ENCODE data around the gene ST6GALNAC5.

ST6GALNAC5 gene

DNA sequence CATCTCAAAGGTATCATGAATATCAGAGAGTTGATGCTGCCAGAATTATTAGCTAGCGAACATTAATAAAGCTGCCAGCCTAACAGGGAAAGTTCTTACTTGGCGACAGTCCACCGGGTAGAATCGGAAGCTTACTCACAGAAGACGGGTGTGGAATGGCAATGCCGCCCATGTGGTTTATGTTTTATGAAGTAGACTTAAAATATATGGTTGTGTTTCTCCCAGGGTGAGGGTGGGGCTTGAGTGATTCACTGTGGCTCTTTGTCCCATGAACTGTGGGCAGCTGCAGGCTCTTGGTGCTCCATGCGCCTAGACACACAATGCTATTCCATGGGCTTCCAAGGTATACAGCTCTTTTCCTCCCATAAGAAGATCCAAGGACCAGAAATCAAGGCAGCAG, 189.2 kb downstream of the ST6GALNAC5 start:
- DNase-seq, result no peak

GRCh38 chr1:77057994-77058585, 190.8 kb downstream of the ST6GALNAC5 start:
- DNase-seq, result no peak

- DNase-seq, result no peak
Observed at GRCh38 chr1:77060000-77060399, 192.7 kb downstream of the ST6GALNAC5 start.

DNA sequence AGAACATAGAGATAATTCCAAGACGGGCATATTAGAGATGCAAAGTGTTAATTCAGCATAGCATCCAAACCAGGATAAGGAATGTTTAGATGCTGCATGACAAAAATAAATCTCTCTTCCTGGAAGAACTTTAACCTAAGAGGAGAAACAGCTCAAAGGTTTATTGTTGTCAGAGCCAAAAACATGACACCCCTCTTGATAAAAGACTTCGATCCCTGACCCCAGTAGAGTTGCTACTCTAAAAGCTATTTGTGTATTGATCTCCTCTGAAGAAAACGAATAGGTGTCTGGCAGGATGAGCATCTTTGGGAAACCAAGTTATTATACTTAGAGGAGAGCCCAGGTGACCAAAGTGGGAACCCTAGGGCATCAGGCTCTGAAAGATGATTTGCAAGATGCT, 193.9 kb downstream of the ST6GALNAC5 start:
- no peak for DNase-seq

DNA sequence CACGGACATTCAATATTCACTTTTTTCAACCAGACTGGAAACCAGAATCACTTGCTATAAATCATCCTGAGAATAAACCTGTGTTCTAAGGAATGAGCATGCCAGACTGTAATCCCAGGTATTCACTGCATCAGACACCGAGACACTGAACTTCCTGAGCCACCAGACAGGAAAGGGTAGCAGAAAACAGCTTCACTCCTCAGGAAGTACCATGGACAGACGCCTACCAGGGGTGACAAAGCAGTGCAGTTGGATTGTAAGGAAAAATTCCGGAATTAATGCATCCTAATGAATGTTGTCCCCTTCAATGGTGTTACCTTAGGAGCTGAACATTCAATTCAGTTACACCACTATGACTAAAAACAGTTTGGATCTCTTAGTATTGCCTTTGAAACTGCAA, 195.8 kb downstream of the ST6GALNAC5 start:
- no peak for DNase-seq

- no peak for DNase-seq
Observed at GRCh38 chr1:77064246-77064645, 197.0 kb downstream of the ST6GALNAC5 start.

GRCh38 chr1:77065693-77066342, 198.5 kb downstream of the ST6GALNAC5 start:
- no peak for DNase-seq

DNA sequence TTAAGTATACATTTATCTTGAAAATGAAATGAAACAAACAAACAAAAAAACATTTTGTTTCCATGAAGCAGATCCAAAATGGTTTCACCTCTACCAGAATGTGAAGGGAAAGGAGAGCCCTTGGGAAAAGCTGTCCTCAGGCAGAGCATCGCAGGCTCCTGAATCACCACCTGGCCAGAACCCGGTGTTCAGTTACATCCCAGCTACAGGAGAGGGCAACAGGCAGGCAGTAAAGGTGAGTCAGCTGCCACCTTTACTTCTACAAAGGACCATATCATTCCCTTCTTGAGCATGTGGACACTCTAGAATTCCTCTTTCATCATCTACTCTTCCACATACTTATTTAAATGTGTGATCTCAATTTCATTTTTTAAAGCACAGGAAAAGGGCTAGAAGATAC, 200.7 kb downstream of the ST6GALNAC5 start:
- DNase-seq, result no peak

DNA sequence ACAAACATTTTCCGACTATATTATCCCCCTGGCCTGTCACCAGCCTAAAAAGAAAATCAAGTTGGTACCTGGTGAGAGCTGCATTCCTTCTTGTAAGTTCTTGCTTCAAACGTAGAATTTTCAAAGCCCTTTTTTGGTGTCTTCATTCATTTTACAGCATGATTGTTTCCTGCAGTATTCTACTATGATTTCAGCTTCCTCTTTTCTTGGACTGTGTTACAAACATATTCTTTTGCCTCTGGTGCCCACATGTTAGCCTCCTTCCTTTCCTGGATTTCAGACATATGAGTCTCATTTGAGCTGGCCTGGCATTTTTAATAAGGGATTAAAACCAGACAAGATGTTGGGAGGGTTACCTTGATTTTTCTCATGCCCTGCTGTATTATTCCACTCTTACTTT, 209.5 kb downstream of the ST6GALNAC5 start:
- no peak for DNase-seq

- no peak for DNase-seq
Observed at GRCh38 chr1:77081834-77082233, 214.6 kb downstream of the ST6GALNAC5 start.

GRCh38 chr1:77084457-77084856, 217.2 kb downstream of the ST6GALNAC5 start:
- DNase-seq, result no peak

DNA sequence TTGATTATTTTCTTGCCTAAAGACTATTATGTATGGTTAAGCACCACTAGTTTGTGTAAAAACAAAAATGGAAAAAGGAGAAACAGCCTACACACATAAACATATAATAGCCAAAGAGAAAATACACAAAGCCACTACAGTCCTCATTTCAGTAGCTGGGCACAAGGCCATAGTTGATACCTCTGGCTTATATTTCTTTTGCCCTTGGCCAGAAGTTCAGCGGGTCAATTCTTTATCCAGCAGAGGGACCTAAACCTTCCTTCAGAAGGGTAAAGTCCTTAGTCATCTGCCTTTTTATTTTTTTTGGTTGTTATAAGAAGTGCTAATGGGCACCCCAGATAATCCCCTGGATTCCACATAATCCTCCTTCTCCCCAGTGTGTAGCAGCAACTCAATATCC, 217.8 kb downstream of the ST6GALNAC5 start:
- no peak for DNase-seq

GRCh38 chr1:77089756-77090155, 222.5 kb downstream of the ST6GALNAC5 start:
- no peak for DNase-seq

DNA sequence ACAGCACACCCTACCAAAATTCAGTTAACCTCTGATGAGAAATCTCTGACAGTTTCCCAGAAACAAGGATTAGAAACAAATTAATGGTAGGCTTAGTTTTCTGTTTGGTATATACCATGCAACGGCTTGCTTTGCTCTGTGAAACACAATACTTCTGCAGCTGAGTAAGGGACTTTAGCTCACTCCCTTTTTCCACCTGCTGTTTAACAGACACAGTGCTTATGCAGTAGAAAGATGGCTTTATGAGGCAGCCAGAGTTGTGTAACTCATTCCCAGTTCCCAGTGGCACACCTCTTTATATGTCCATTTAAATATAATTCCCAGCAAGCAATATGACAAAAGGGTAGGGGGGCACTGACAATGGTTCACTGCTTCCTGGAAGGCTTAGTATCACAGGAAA, 228.0 kb downstream of the ST6GALNAC5 start:
- no peak for DNase-seq

- DNase-seq, result no peak
Observed at GRCh38 chr1:77096496-77097255, 229.4 kb downstream of the ST6GALNAC5 start.

DNA sequence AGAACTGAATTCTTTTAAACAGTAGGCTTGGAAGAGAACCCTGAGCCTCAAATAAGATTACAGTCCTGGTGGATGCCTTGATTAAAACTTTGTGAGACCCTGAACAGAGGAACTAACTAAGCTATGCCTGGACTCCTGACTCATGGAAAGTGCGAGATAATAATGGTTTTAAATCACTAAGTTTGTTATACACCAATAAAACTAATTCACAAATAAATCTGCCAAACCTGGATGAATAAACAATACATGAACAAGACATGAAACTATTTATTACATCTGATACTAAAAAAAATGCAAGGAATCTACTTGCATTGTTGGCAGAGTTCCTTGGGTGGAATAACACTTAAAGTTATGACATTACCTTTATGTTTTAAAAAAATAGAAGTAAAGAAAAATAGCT, 233.6 kb downstream of the ST6GALNAC5 start:
- no peak for DNase-seq

GRCh38 chr1:77103486-77103885, 236.2 kb downstream of the ST6GALNAC5 start:
- no peak for DNase-seq

GRCh38 chr1:77104672-77105071, 237.4 kb downstream of the ST6GALNAC5 start:
- DNase-seq, result no peak

All from activated CD4-positive, alpha-beta T cell treated with anti-CD3 and anti-CD28 coated beads, Interleukin-2, Interleukin-6, amounts not matched to agents 100 ng/mL and 50 ng/mL, durations not matched to agents 16 hours and 8 hours (primary cell).